Activated CD4-positive, alpha-beta T cell treated with anti-CD3 and anti-CD28 coated beads for 48 hours (primary cell): Measurements from ENCODE around the gene PRKAR1A.
"Not testable (repeated sequence)": the region's sequence is repeated elsewhere in the genome, so short reads cannot be mapped to it uniquely, and the experiment has no call there.

Source experiments
- DNase-seq: peaks from one replicate; pipeline ENCODE4 v3.0.0-alpha.2; 2020

The PRKAR1A gene

GRCh38 chr17:68512247-68512959 lies at the start of gene PRKAR1A:
TSS of gene PRKAR1A (plus strand) at chr17:68512430. CDS start at chr17:68515400, 2,970 bp downstream.
- DNase-seq, result peak; percentile 92

DNA sequence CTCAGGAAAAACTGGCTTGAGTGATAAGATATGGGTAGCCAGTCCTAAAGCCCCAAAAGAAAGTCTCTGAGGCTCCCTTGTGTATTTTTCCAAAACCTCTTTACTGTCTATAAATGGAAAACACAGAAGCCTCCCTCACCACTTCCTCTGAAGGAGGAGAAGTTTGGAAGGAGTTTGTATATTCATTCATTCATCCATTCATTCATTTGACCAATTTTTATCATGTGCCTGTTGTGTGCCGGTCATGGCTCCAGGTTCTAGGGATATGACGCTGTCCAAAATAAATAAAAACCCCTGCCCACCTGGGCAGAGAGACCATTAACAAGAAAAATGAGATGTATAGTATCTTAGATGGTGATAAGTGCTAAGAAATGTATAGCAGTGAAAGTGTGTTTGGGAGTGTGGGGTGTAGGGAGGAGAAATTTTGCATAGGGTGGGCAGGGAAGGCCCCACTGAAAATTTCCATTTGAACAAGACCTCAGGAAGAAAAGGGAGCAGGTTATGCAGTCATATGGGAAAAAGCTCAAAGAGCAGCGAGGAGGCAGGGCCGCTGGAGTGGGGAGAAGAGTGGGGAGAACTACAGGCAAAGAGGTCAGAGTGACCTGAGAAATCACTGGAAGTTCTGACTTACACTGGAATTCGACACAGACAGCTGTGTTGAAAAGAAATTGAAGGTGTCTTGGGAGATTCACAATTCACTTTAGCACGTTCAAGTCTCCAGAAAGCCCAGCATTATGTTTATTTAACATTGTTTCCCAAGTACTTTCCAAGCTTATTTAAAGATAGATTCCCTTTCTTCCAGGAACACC lies 48.8 kb upstream of the PRKAR1A start:
- no peak for DNase-seq

GRCh38 chr17:68468334-68468733 lies 43.9 kb upstream of the PRKAR1A start:
- DNase-seq, result no peak

DNA sequence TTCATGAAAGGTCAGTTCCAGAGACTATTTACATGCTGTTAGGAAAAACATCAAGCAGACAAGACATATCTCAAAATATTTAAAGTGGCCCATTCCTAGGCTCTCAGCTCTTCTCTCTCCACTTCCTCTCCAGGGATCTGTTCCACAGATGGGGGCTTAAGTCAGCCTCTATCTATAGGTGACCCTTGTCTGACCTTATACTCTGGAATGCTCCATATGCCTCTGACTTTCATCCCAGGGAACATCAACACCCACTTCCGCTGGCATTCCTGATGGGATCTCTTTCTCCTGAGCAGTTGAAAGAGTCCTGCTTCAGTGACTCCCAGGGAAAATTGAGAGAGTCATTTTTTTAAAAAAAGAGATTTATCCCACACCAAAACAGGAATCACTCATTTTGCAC lies 43.4 kb upstream of the PRKAR1A start:
- DNase-seq, result no peak

GRCh38 chr17:68470961-68471360 lies 41.3 kb upstream of the PRKAR1A start:
- DNase-seq, result no peak

GRCh38 chr17:68480885-68481284 lies 31.3 kb upstream of the PRKAR1A start:
- DNase-seq, result no peak

DNA sequence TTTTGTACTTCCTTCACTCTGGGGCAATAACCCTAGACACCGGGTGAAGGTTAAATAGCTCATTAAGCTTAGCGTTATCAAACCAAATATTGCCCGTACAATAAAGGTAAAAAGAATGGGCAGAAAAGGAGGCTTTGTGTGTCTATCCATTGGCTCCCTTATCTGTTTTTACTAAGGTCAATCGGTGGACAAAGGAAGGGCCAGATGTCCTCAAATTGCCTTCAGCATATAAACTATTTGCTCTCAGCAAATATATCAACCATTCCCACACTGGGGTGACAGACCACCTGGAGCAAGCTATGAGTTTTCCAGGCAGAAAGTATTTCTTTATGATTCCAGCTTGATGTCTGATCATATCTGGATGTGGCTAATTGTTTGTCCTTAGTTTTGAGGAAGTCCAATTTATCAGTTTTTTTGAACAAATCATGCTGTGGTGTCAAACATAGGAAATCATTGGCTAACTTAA lies 29.6 kb upstream of the PRKAR1A start:
- no peak for DNase-seq

- DNase-seq, result no peak
Measured at GRCh38 chr17:68484458-68484857, 27.8 kb upstream of the PRKAR1A start.

GRCh38 chr17:68489919-68490318 lies 22.3 kb upstream of the PRKAR1A start:
- DNase-seq, result no peak

GRCh38 chr17:68491381-68492231 lies 20.6 kb upstream of the PRKAR1A start:
- DNase-seq, result no peak

- not testable (repeated sequence) for DNase-seq
Measured at GRCh38 chr17:68492394-68493054, 19.7 kb upstream of the PRKAR1A start.

DNA sequence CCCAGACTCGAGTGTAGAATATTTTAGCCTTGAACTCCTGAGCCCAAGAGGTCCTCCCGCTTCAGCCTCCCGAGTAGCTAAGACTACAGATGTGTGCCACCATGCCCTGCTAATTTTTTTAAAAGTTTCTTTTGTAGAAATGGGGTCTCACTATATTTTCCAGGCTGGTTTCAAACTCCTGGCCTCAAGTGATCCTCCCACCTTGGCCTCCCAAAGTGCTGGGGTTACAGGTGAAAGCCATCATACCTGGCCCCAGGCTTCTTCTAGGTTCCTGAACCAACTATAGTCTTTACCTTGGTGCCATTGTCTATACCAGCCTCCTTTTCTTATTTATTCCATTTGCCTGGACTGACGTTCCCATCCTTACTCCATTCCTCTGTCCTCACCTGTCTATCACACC lies 17.1 kb upstream of the PRKAR1A start:
- DNase-seq, result no peak

DNA sequence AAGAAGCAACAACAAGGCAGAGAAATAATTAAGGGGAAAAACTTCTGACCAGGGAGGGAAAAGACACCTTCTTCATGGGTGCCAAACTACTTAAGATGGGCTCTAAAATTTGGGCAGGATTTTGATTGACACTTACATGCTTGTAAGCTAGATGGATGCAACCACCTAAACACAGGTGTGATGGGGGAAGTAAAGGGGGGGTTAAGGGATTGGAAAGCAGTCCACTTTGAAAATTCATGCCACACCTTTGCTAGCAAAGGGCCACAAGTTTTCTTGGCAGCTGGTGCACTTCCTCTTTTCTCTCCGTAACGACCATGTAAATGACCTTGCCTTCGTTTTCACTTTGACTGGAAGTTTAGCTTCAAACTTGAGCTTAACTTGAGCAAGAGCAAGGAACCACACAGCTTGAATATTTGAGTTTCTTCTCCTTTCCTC lies 14.3 kb upstream of the PRKAR1A start:
- DNase-seq, result no peak

DNA sequence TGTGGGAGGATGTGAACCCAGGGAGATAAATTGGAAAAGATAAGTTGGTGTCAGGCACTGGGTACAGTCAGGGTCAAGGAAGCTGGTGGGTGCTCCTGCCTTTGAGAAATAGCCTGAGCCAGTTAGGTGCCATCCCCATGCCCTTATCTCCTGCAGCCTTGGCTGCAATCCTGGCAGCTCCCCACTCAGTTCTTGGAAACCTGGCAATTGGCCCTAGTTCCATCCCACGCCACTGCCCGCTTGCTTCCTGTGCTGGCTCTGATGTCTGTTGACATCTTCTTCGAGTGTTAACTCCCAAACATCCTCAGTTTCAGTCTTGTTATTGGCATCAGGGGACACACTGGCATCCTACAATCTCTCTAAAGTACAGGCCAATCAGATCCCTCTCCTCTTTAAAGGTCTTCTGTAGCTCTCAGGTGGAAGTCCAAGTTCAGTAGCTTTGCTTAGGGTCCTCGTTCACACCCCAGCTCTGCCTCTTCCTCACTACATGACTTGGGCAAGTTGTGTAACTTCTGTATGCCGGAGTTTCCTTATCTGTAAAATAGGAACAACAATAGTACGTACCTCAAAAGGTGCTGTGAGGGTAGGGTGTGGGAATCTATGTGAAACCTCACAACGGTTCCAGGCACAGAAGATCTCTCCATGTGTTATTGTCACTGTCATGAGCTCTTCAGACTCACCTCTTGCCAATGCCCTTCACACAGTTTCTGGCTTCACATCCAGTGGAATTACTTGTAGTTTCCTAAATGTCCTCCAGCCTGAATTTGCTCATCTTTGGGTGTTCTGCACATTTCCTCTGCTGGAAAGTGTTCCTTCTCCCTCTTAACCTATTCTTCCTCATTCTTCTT lies 13.5 kb upstream of the PRKAR1A start:
- no peak for DNase-seq

GRCh38 chr17:68499587-68499986 lies 12.6 kb upstream of the PRKAR1A start:
- no peak for DNase-seq

GRCh38 chr17:68501074-68501473 lies 11.2 kb upstream of the PRKAR1A start:
- DNase-seq, result no peak

DNA sequence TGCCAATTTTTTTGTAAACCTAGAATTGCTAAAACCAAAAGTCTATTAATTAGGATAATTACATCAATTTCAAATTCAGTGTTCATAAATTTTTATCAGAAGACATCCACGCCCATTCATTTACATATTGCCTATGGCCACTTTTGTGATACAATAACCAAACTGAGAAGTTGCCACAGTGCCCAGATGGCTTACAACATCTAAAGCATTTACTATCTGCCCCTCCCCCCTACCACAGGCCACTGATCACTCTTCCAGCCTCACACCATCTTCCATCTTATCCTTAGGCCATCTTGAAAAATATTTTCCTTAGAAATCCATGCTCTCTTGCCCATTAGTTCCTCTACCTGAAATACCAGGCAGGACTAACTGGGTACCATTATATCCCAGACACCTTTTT lies 6.3 kb upstream of the PRKAR1A start:
- DNase-seq, result no peak

- no peak for DNase-seq
Measured at GRCh38 chr17:68507576-68507975, 4.7 kb upstream of the PRKAR1A start.

GRCh38 chr17:68509141-68510057 lies 2.8 kb upstream of the PRKAR1A start:
- no peak for DNase-seq

GRCh38 chr17:68511254-68511670 lies 968 bp upstream of the PRKAR1A start:
- no peak for DNase-seq
